PC-9 (cell line): ENCODE data around the gene APLNR.

Experiments used
- CTCF ChIP-seq: fragments of 200-600 bp; sonication (generic); conservative IDR thresholded peaks from 2 replicates; pipeline ENCODE4 v1.6.1; 2017; ENCODE audit warnings: mixed run types, antibody characterized with exemption, mild to moderate bottlenecking, moderate library complexity
- EZH2 ChIP-seq: fragments of 200-600 bp; sonication (generic); IDR thresholded peaks from 2 replicates; pipeline ENCODE4 v1.8.0; 2017; ENCODE audit warnings: antibody characterized with exemption, low read depth

- TF ChIP-seq CTCF (no peak), EZH2 (no peak)
Observed at GRCh38 chr11:57251491-57252104, 14.5 kb upstream of the APLNR start.
